Globus pallidus (tissue), 1 donor: ENCODE measurements around the gene CD244.
"Not testable (repeated sequence)": the region's sequence is repeated elsewhere in the genome, so short reads cannot be mapped to it uniquely, and the experiment has no call there.

Experiments
- DNase-seq: peaks from one replicate; pipeline ENCODE4 v3.0.0-alpha.2; 2015; ENCODE audit warnings: low spot score

CD244 gene

DNA sequence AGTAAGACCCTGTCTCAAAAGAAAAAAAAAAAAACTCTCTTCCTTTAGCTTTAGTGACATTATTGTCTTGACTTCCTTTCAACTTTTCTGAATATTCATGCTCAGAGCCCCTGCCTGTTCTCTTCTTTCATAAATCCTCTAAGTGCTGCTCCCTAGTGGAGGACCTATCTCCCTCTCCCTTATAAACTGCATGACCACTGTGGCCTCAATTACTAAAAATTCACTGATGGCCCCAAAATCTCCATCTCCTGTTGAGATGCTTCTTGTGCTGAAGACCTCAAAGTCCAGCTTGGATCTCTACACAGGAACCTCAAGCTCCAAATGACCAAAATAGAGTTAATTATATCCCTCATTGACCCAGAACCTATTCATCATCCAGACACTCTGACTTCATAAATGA is 14.5 kb upstream of the CD244 start:
- DNase-seq, result no peak

DNA sequence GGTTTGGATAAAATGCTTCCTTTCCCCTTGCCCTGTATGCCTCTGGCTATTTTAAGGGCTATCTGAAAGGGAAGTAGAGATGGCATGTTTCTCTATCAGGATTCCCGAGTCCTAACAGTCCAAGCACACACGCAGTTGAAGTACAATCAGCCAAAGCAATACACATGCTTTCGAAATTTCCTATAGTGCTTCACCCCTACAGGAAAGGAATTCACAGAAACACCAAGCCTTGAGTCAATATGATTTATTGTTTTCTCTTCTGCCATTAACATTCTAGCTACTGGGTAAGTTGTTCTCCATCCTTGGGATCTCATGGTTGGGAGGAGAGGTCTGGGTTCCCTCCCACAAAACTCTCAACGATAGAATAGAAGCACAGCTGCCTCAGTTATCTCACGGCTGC is 13.6 kb upstream of the CD244 start:
- no peak for DNase-seq

DNA sequence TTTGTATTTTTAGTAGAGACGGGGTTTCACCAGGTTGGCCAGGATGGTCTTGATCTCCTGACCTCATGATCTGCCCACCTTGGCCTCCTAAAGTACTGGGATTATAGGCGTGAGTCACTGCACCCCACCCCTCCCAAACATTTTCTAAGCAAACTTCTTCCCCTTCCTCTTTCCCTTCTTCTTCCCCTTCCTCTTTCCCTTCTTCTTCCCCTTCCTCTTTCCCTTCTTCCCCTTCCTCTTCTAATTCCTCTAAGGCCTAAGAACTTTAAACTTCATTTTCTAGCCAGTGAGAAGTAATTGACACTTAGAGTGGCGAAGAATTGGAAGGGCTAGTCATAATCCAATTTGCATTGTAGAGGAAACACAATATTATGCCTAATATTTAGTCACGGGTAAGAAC is 12.9 kb upstream of the CD244 start:
- not testable (repeated sequence) for DNase-seq

DNA sequence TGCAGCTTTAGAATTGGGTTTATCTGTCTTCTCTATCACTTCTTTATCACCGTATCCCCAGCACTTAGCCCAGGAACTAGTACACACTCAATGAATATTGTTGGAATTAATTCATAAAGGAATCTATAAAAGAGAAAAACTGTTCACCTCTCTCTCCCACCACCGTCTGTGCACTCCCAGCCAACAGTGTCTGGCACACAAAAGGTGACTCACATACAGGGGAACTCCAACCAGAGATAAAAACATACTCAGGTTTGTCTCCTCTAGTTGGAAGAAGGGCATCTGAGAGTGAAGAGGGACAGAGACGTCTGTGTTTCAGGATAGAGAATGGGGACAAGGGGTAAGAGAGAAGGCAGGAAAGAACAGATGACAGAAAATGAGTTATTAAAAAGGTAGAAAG is 12.2 kb upstream of the CD244 start:
- DNase-seq, result no peak

DNA sequence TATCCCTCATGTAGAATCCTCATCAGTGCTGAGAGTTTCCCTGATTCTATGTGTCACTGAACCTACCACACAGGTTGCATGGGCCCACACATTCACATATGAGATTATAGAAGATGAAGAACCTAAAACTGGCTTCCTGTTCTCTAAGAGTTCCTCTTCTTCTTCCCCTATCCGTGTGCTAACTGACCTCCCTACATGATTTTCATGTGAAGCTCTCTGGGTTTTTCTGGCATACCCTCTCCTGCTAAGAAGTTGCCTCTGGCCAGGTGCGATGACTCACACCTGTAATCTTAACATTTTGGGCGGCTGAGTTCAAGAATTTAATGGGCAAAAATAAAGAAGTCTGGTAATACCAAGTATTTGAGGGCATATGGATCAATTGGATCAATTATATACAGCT is 5.5 kb upstream of the CD244 start:
- no peak for DNase-seq

DNA sequence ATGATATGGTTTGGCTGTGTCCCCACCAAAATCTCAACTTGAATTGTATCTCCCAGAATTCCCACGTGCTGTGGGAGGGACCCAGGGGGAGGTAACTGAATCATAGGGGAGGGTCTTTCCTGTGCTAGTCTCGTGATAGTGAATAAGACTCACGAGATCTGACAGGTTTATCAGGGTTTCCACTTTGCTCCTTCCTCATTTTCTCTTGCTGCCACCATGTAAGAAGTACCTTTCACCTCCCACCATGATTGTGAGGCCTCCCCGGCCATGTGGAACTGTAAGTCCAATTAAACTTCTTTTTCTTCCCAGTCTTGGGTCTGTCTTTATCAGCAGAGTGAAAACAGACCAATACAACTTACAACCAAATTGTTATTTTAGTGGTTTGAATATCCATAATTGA is 5.0 kb upstream of the CD244 start:
- DNase-seq, result not testable (repeated sequence)

DNA sequence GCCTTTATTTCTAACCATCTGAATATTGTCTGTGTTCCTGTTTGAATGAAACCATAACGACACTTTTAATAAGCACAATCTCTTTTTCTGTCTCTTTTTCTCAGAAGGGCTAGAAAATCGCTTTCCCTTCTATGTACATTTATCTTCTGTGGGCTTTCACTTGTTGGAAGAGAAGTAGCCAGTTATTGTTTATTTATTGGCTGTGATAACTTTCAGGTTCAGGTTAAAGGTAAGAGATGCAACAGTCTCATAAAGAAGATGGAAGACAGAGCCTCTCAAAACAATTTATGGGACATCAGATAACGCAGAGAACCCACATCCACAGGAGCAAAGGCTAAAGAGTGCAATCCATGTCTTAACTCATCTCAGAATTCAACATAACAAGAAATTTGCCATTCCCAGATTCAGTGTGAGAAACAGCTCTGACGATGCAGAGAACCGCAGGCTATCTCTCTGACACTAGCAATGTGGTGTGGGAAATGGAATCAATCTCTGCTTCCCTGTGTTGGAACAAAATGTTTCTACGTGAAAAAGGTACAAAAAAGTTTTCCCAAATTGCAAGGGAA is 4.1 kb upstream of the CD244 start:
- no peak for DNase-seq

DNA sequence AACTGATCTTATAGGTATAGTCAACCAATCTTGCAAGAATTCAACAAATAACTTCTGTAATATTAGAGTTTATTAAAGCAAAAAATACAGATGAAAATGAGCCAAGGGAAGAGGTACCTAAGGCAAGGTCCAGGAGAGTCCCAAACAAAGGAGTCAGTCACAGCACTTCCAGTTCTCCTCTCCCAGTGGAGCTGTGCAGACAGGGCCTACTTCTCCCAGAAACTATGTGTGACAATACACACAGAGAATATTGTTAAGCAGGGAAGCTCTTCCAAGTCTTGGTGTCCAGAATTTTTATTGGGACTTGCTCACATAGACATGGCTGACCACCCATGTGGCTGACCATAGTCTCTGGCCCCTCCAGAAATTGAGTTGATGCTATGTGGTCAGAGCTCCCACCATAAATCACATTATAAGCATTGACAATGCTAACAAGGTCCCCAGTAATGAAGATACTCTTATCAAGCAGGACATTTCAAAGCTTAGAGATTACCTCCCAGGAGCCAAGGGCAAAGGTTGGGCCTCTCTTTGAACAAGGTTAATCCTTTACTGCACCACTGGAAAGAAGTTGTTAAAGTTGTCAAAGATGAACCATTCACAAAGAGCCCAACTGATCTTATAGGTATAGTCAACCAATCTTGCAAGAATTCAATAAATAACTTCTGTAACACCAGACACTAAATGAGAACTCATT is 3.5 kb upstream of the CD244 start:
- DNase-seq, result no peak

DNA sequence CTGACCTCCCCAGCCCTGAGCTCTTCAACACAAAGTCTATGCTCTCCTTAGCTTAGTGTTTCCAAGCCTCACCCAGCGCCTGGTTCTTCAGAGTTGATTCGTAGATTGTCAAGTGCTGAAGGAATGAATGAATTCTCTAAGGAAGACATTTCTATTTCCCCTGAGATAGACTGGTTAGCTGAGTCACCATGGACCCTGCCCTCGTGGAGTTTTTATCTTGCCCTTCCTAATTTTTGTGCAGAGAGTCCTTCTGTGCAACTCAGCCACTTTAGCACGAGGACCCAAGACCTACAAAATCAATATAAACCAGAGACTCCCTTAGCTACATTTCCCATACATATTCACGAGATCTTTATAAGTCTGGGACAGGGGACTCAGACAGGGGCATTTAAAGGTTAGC is 2.6 kb upstream of the CD244 start:
- no peak for DNase-seq

DNA sequence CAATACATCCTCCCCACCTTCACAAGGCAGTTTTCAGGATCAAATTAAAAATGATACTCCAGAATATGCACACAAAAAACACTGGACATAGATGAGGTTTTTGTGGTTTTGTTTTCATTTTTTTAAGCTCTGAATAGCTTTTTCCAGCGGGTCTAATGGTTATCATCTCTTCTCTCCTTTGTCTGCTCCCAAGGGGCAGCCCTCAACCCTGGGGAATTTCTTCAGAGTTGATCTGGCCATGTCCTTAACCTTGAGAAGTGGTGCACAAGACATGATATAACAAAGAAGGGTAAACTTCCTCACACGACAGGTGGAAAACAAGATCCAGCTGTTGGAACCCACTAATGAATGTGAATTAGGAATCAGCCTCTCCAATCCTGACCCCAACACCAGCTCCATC is 1.5 kb upstream of the CD244 start:
- DNase-seq, result no peak

DNA sequence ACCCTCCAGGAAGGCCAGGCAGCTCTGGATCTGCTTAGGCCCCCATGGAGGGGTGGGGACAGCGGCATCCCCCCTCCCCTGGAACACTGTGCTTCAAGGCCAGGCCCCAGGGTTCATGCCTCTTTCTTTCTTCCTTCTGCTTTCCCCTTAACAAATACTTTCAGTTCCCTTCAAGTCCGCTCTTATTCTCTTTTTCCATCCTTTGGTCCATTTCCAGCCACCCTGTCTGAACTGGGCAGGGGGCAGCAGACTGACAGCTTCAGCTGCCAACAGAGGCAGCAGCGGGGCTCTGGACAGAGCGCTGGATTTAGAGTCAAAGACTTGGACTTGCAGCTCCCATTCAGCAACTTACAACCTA is 1.1 kb upstream of the CD244 start:
- peak; percentile 40 for DNase-seq

DNA sequence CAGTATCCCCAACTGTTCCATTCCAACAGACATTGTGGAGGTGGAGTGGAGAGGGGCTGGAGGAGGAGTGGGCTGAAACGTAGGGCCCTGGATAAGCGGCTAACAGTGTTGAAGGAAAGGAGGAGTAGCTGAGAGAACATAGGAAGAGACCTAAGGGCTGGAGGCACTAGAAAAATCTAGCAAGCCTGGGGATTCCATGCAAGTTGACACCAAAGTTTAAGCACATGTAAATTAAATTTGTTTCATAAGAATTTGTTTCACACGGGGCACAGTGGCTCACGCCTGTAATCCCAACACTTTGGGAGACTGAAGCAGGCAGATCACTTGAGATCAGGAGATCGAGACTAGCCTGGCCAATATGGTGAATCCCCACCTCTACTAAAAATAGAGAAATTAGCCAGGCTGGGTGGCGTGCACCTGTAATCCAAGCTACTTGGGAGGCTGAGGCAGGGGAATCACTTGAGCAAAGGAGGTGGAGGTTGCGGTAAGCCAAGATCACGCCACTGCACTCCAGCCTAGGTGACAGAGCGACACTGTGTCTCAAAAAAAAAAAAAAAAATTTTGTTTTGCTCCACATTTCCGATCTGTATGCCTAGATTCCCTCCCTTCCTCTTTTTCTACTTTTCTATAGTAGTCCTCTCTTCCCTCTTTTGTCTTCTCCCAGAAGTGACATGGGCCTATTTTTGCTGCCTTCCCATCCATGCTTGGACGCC is 530 bp upstream of the CD244 start:
- DNase-seq, result no peak

DNA sequence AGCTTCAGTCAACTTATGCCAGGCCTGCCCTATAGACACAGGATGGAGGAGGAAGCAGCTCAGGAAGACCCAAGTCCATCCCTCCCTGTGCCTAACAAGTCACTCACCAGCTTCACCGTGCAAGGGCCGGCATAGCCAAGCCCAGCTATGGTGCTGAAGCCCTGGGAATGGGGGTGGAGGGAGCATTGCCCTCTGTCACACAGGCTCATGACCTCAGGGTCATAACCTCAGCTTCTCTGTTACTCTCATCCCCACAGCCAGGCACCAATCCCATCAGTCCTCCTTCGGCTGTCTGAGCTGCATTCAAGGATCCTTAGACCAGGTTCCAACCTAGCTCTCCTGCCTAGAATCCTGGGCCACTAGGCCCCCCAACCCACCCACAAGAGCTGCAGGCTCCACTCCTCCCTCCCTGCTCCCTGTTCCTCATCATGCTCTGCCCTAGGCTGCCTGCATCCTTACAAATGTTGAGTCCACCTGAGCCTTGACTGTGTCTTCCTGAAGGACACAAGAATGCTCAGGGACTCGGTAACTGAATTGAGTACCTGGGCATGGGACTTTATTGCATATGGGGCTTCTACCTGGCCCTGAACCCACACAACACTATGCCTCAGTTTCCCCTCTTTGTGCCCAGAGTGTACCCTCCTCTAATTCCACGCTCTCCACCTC is 1.7 kb downstream of the CD244 start:
- DNase-seq, result no peak

DNA sequence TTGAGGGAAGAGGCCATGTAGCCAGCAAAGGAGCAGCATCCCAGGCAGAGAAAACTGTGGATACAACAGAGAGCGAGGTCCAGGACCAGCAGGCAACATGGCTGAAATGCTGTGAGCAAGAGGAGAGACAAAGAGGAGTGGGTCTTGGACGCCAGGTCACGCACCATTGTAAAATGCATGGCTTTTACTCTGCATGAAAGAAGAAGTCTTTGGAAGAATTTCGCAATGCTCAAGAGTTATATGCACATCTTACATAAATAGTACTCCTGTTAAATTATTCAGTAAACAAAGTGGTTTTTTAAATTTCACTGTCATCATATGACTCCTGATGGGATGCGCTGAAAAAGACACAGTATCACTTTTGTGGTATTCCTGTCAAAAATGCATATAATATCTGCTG is 3.5 kb downstream of the CD244 start:
- DNase-seq, result no peak

DNA sequence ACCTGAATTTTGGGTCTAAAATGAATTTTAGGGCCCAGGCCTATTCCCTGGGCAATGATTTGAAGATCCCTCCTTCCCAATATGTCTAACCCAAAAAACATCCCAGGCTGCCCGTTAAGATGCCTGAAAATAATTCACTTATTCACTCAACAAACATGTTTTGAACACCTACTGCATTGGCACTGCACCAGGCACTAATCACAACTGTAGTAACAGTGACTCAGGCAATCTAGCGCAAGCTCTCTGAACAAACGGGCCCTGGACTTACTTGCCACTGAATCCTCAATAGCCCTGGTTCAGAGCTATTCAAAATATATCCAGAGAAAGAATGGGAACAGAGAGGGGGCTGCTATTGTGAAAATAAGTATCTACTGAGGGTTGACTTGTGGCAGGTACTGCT is 4.2 kb downstream of the CD244 start:
- no peak for DNase-seq

DNA sequence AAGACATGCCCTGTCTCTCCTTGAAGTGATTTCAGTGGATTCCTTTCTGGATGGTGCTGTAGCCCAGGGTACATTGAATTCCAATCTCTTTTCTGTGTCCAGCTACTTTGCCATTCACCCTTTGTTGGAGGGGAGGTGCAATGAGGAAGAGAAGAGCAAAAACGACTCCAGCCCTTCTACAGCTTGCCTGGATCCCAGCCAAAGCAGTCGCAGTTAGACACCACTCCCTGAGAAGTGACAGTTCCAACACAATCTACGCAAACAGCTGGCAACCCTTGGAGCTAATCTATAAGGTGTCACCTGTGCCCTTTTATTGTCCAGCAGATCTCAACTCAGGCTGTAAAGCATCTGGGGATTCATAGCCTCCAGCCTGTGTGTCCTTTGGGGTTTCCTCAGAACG is 4.6 kb downstream of the CD244 start:
- DNase-seq, result no peak

DNA sequence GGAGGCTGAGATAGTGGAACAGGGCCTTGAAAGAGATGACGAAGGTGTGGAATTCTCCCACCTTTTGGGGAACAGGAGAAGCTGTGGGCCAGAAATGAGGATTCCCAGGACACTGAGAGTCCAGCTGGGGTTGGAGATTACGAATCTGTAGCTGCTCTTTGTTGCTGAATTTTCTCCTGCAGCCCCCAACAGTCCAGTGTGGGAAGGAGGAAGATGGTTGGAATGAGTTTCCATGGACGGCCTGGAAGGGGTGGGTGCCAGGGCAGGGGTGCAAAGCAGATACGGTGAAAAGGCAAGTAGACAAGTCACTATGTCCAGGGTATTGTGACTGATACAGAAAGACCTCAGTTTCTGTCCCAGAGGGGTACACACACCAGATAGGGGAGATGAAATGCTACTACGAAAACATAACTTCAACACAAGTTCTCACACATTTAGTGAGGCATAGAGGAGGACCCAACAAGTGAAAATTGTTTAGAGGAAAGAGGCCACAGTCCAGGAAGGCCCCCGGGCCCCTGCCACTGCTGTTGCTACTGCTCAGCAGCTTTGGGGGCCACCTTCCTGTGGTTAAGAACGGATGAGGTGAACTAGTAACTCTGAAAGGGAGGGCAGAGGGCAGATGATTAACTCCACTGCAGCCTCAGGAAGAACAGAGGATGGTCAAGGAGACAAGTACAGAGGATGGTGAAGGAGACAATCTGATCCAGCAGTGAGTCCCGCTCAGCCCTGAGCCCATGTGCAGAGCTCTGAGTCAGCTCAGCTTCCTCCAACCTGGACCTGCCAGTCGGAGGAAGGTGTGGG is 7.3 kb downstream of the CD244 start:
- no peak for DNase-seq

DNA sequence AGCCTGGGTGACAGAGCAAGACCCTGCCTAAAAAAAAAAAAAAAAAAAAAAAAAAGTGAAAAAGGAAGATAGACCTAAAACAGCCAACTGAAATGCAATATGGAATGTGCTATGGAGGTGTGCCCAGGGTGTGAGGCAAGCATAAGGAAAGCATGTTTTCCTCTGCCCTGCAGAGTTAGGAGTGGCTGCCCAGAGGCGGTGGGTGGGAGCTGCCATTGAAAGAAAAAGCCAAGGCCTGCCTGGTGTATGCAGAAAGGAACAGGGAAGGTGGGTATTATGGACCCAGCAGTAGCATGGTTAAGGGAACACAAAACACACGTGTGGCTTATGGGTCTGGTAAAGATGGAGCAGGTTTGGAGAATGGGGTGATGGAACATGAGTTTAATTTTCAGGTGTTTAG is 8.9 kb downstream of the CD244 start:
- DNase-seq, result no peak

DNA sequence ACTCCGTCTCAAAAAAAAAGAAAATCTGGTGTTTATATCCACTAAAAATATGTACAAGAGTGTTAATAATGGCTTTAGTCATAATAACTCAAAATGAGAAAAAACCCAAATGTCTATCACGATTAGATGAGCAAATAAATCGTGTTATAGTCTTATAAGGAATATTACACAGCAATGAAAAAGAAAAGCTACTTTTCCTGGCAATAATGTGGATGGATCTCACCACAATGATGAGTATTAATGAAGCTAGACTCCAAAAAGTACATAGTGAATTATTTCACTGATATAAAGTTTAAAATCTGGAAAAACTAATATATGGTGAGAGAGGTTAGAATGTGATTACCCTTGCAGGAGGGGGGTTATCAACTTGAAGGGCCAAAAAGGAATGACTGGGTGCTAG is 9.7 kb downstream of the CD244 start:
- DNase-seq, result no peak

DNA sequence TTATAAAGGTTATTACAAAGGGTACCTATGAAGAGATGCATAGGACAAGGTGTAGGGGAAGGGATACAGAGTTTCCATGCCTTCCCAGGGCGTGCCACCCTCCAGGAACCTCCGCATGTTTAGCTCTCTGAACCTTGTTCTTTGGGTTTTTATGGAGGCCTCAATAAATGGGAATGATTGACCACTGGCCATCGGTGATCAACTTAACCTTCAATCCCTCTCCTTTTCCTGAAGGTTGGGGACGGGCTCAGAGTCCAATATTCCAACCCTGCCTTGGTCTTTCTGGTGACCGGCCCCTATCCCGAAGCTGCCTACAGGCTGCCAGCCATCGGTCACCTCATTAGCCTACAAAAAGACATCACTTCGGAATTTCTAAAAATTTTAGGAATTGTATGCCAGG is 11.7 kb downstream of the CD244 start:
- DNase-seq, result no peak

DNA sequence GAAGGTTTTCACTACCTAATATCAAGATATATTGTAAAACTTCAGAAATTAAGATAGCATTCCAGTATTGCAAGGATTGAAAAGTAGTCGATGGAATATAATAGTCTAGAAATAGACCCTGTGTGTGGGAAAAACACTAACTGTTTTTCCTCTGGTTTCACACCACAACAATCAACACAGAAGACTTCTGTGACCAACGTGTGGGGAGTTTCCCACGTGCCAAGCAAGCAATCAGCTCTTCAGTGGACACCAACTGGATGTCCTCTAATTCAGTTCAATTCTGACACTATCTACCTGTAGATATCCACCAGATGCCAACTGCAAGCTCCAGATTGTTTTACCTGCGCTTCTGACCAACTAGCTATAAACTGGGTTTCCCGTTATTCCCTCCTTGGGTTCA is 12.1 kb downstream of the CD244 start:
- no peak for DNase-seq

DNA sequence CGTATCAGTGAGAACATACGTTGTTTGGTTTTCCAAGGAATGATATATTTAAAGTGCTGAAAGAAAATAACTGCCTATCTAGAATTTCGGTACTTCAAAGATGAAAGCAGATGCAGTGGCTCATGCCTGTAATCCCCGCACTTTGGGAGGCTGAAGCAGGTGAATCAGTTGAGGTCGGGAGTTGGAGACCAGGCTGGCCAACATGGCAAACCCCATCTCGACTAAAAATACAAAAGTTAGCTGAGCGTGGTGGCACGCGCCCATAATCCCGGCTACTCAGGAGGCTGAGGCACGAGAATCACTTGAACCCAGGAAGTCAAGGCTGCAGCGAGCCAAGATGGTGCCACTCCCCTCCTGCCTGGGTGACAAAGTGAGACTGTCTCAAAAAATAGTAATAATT is 16.4 kb downstream of the CD244 start:
- DNase-seq, result no peak
